ENCODE measurements around the gene ZNF761.
"Not testable (repeated sequence)": the region's sequence is repeated elsewhere in the genome, so short reads cannot be mapped to it uniquely, and the experiment has no call there.

The ZNF761 gene

GRCh38 chr19:53485046-53486004 is 53.5 kb downstream of the ZNF761 start:
- H3K4me3 ChIP-seq (ENCODE audit: low read depth, low read length), result no peak overlapping the region
- no peak for DNase-seq (ENCODE audit: low read depth, low spot score)
- in situ Hi-C loops (cut with HindIII; ENCODE audit: low sequenced_read_pairs), result no loop called here
- no peak for TF ChIP-seq CTCF (IDR thresholded peaks at IDR 0.05; ENCODE audit: low read depth, low read length)

GRCh38 chr19:53492153-53492552 is 60.4 kb downstream of the ZNF761 start:
- TF ChIP-seq CTCF (IDR thresholded peaks at IDR 0.05; ENCODE audit: low read depth, low read length), result no peak
- in situ Hi-C loops (cut with HindIII; ENCODE audit: low sequenced_read_pairs), result no loop called here
- H3K4me3 ChIP-seq (ENCODE audit: low read depth, low read length), result no peak overlapping the region
- no peak for DNase-seq (ENCODE audit: low read depth, low spot score)

- in situ Hi-C loops (cut with HindIII; ENCODE audit: low sequenced_read_pairs); H3K4me3 ChIP-seq (ENCODE audit: low read depth, low read length); DNase-seq (ENCODE audit: low read depth, low spot score): not testable (repeated sequence)
Observed at GRCh38 chr19:53497311-53498023, 65.7 kb downstream of the ZNF761 start.

GRCh38 chr19:53498024-53498395 is 66.2 kb downstream of the ZNF761 start:
- in situ Hi-C loops (cut with HindIII; ENCODE audit: low sequenced_read_pairs); DNase-seq (ENCODE audit: low read depth, low spot score); H3K4me3 ChIP-seq (ENCODE audit: low read depth, low read length): not testable (repeated sequence)

GRCh38 chr19:53503151-53503550 is 71.4 kb downstream of the ZNF761 start:
- in situ Hi-C loops (cut with HindIII; ENCODE audit: low sequenced_read_pairs); H3K4me3 ChIP-seq (ENCODE audit: low read depth, low read length); DNase-seq (ENCODE audit: low read depth, low spot score): not testable (repeated sequence)

- H3K4me3 ChIP-seq (ENCODE audit: low read depth, low read length); in situ Hi-C loops (cut with HindIII; ENCODE audit: low sequenced_read_pairs): not testable (repeated sequence)
Observed at GRCh38 chr19:53503671-53504364, 72.0 kb downstream of the ZNF761 start.

GRCh38 chr19:53504365-53504703 is 72.5 kb downstream of the ZNF761 start:
- in situ Hi-C loops (cut with HindIII; ENCODE audit: low sequenced_read_pairs); DNase-seq (ENCODE audit: low read depth, low spot score); H3K4me3 ChIP-seq (ENCODE audit: low read depth, low read length): not testable (repeated sequence)

More at GRCh38 chr19:53503671-53504364, 72.0 kb downstream of the ZNF761 start:
- not testable (repeated sequence) for DNase-seq (ENCODE audit: low read depth, low spot score)

GRCh38 chr19:53504885-53505284 is 73.1 kb downstream of the ZNF761 start:
- no peak for DNase-seq (ENCODE audit: low read depth, low spot score)
- in situ Hi-C loops (cut with HindIII; ENCODE audit: low sequenced_read_pairs), result no loop called here
- no peak overlapping the region for H3K4me3 ChIP-seq (ENCODE audit: low read depth, low read length)
- TF ChIP-seq CTCF (IDR thresholded peaks at IDR 0.05; ENCODE audit: low read depth, low read length), result no peak

- in situ Hi-C loops (cut with HindIII; ENCODE audit: low sequenced_read_pairs), result no loop called here
- TF ChIP-seq CTCF (IDR thresholded peaks at IDR 0.05; ENCODE audit: low read depth, low read length), result no peak
- no peak overlapping the region for H3K4me3 ChIP-seq (ENCODE audit: low read depth, low read length)
- DNase-seq (ENCODE audit: low read depth, low spot score), result no peak
Observed at GRCh38 chr19:53506728-53507127, 74.9 kb downstream of the ZNF761 start.
